Activated naive CD4-positive, alpha-beta T cell treated with anti-CD3 and anti-CD28 coated beads, Interleukin-2, amount 50 U/mL, for 16 hours (primary cell): ENCODE results near the gene OVOL1.

ENCODE experiments used
- DNase-seq: peaks from one replicate; pipeline ENCODE4 v3.0.0-alpha.2; 2020

OVOL1 gene

DNA sequence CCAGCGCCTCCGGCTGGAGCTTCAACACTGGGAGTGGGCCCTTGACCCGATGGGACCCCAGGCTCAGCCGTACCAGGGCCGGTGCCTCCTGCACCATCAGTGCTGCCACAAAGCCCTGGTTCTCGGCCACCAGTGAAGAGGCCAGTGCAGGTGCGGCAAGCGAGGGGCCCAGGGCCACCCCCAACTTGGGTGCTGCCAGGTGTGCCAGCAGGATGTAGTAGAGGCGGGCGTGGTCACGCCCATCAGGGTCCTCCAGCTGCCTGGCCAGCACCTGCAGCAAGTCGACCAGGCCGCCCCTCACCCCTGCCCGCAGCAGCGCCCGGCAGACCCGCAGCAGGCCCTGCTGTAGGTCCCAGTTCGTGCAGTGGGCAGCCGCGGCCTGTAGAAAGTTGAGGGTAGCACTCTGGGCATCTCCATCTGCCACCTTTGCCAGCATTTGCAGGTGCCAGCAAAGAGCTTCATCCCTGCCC, 8.4 kb upstream of the OVOL1 start:
- no peak for DNase-seq

DNA sequence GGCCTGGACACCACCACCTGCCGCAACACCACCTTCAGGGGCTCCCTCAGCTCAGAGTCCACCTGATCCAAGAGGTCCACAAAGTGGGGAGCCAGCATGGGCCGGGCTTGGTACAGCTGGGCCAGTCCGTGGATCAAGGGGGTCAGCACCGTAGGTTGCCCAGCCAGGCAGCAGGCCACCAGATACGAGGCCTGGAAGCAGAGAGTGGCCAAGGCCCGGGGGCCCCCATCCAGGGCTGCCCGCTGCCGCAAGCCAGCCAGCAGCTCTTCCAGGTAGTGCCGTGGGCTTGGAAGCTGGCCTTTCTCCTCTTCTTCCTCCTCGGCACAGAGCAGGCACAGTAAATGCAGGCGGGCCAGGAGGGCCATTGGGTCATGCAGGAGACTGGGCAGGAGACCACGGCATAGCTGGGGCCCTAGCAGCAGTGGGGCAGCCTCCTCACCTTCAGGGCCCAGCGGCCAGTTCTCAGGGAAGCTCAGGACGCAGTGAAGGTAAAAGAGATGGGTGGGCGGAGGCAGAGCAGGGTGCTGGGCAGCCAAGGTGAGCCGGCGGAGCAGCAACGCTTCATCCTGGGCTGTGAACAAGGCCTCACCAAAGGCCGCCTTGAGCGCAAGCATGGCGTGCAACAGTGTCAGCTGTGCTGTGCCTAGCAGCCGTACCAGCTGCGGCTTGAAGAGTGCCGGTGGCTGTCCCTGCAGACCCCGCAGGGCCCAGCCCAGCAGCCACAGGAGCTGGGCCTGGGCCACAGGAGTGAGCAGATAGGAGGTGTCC, 7.8 kb upstream of the OVOL1 start:
- no peak for DNase-seq

DNA sequence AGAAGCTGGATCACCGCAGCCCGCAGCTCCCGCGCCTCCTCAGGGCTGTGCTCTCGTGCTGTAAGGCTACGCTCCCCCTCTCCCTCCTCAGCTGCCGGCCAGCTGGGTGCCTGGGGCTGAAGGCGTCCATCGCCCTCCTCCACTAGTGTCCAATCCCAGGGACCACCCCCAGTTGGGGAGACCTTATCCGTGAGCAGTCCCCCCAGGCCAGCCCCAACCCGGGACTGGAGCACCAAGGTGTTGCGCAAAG, 7.3 kb upstream of the OVOL1 start:
- DNase-seq = no peak

DNA sequence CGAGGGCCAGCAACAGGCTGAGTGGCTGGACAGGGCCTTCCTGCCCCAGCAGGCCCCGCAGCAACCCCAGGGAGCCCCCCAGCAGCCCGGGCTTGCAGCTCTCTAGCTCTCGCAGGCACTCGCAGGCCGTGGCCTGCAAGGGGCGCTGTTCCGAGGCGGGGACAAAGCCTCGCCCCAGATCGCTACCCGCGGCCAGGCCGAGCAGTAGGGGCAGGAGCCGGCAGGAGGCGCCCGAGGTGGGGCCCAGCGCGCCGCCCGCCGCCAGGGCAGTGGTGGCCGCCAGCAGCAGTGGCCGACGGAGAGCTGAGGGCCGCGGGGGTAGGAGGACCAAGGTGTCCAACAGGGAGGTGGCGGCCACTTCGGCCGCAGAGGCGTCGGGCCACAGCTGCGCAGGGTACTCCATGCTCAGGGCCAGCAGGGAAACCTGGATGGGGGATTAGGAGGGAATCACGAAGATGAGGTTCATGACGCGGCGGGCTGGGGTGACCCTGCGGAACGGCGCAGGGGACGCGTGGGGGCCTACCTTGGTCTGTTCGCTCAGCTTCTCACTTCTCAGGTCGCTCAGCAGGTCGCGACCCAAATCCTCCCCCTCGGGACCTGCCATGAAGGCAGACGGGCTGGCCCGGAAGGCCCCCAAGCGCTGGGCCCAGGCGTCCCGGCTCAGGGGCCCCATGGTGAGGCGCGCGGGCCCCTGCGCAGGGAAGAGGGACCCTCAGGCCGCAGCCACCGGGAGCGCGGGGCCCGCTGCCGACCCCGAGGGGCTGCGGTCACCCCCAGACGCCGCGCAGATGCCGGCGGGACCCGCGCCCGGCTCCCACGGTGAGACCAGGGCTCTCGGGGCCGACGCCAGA, 6.7 kb upstream of the OVOL1 start:
- peak; percentile 83 for DNase-seq

DNA sequence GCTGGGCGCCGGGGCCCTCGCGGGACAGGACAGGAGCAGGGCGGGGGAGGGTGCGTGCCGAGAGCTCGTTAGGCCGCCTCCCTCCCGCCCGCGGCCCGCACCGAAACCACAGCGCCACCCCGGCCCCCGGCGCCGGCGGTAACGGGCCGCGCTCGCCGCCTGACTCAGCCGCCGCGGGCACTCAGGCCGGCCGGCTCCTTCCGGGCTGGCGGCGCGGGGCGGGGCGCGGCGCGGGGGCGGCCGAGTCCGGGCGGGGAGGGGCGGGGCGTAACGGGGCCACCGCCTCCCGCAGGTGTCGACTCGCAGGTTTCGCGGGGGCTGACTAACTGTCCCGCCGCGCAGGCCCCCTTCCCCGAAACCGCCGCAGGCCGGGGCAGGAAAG, 6.1 kb upstream of the OVOL1 start, which contains the start of gene AP5B1:
Gene AP5B1, minus strand, starts transcription at position 207 of the 382 bp plus-strand sequence. CDS start 385 bp downstream, outside the sequence.
- DNase-seq = peak; percentile 70

DNA sequence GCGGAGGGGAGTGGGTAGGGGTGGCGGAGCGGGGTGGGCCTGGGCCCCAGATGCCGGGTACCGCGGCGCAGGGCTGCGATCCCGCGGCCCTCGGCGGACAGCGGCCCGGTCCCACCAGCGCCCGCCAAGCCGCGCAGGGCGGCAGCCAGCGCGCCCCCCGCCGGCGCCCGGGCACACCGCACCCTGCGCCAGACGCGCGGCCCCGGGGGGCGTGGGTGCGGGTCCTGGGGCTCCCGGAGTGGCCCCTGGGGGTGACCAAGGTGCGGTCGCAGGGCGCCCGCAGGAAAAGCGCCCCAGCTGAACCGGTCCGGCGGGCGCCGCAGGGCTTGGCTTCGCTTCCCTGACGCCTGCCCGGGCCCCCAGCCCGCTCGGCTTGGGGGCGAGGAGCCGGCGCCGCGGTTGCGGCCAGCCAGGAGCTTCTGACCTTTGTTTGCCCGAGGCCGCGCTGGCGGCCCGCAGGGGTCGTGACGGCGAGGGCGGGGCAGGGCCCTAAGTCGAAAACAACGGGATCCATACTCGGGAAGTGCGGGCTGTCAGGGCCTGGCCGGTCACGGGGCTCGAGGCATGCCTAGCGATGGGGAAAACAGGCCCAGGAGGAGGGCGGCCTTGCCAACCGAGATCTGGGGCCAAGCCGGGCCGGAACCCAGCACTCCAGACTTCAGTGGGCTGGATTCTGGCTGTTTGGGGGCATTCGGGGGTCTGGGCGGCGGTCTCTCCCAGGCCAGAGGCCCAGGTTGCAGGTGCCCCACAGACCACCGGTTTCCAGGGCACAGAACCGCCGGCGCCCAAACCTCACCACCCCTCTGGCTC, 5.5 kb upstream of the OVOL1 start:
- DNase-seq = no peak

DNA sequence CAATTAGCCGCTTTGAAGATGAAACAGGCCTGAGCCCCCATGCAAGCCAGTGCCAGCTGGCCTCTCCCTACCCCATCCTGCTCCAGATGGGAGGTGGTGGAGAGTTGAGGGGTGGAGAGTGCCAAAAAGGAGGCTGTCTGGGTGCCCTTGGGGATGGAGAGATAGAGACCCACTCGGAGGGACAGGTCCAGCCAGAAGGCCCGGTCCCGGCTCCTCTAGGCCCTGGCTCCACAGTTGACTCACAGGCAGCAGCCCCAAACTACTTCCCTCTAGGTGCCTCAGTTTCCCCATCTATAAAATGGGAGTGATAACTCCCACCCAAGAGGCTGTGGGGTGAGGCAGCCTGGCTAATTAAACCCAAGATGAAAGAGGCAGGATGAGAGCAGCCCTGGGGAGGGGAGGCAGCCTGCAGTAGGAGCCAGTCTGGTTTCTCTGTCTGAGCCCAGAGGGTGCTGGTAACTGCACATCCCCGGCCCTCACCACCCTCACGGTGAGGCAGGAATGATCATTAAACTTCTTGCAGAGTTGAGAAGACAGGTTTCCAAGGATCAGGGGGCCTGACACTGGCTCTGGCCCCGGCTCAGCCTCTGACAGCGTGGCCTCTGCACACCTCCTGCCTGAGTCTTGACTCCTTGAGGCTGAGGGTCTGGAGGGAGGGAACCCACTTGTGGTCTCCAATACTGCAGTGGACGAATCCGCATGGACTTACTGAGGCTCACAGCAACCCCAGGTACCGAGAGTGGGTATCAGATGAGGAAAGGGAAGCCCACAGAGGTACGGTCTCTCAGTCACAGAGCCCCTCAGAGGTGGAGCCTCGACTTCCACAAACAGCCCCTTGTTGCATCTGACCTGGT, 4.7 kb upstream of the OVOL1 start:
- no peak for DNase-seq

DNA sequence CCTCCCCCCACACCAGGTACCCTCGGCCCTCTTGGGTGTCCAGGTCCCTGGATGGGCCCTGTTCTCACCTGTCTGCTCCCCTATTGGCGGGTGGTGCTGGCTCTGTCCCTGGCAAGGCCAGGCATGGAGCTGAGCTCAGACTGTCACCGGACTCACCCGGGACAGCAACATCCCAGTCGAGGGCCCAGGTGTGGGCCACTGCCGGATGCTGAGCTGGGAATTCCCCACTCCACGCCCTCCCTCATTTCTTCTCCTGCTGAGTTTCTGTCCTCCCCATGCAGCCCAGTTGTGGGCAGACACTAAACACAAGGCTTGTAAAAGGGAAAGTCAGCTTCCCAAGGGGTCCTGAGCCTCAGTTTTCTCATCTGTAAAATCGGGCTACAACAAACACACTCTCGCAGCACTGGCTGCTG, 4.0 kb upstream of the OVOL1 start:
- no peak for DNase-seq

DNA sequence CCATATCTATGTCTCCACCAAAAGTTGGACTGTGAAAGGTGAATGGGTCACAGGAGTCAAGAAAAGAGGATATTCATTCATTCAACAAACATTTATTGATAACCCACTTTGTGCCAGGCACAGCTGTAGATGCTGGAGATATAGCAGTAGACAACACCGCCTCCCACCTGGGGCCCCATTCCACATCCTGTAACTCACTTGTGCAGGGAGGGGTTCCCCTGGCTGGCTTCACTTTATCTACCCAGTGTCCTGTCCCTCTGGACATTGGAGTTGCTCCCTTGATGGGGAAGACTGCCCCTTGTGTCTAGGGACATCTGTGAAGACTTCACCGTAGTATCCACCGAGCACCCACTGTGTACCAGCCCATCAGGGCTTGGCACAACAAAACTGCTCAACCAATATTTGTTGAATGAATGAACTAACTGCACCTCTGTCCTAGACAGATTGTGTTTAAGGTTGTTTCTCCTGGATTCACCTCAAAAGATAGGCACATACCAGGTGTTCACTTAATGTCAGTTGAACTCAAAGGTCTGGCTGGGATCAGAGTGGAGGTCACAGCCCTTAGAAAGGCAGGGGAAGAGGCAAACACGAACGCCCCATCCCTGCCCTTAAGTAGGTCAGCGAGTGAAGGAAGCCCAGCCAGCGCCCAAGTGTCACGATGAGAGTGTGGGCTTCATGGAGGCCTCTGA, 1.4 kb upstream of the OVOL1 start:
- DNase-seq = no peak

DNA sequence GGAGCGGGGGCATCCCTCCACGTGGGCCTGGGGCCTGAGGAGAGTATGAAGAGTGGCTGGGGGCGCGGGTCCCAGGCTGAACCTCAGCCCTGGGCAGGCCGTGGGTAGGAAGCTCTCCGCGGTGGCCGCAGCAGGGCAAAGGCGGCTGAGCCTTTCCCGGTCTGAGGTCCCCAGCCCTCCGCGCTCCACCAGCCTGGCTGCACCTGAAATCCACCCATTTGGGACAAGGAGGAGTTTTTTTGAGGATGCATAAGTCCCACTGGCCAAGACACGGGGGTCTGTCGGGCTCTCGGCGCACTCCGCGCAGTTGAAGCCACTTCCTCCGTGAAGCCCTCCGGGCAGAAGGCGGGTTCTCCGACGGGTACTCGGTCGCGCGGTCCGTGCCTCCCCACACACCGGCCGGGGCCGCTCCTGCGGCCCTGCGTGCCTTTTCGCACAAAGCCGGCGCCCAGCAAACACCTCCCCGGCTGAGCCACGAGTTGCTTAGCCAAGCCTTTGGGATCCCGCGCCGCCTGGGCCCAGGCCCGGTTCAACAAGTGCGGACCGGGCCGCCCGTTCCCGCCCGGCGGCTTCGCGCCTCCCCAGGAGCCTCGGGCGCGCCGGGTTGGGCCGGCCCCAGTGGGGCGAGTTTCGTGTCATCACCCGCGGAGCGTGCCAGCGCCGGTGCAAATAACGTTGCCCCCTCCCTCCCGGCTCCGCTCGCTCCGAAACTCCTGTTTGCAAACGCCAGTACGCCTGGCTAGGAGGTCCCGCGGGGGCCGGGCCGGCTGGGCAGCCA, 666 bp upstream of the OVOL1 start:
- DNase-seq = peak; percentile 28

DNA sequence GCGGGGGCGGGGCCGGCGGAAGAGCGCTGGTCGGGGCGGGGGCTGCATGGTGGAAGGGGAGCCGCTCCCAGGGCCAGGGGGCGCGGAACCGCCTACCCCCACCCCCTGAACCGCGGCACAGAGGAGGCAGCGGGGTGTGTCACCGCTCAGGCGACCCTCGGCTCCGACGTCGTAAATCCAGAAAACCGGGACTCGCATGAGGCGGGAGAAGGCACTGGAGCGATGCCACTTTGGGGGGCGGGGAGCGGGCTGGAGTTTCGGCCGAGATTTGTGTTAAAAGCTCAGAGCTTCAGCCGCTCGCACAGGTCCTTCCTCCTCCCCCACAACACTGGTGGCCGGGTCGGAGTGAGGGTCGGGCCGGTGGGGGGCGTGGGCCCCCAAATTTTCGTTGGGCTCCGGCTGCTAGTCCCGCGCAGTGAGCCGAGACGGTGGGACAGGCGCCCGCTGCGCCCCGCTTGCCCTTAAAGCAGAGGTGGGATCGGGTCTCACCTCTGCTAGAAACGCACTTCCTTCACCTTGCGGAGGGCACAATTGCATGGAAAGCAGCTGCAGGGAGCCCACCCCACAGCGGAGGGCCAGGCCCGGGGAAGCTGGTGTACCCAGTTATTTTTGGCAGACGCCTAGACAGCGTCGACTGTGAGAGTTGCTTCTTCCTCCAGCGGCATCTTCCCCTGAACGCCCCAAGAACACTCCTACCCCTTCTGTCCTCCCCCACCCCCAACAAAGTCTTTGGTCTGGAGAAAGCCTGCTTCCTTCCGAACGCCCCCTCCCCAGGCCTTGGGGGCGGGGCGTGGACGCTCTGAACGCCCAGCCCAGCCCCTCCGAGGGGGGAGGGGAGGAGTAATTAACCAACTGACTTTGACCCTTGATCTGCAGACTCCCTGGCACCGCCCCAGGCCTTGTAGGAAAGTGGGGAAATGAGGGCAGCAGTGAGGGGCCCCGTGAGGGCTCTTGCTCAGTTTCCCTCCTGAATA, 1.1 kb downstream of the OVOL1 start:
- DNase-seq = no peak

DNA sequence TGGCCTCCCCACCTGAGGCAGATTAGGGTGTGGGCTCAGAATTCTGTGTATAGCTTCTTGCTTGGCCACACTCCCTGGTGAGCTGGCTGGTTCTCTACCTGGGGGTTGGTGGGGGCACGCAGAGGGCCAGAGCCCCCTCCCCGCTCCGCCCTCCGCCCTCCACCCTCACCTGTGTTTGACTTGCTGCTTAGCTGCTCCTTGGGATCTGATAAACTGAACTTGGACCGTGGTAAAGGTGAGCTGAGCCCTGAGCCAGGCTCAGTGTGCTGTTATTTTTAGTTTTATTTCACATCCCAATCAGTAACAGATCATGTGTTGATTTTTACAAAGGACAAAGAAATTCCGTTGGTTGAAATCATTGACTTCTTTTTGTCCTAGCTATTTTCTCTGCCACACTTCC, 2.0 kb downstream of the OVOL1 start:
- DNase-seq = no peak

DNA sequence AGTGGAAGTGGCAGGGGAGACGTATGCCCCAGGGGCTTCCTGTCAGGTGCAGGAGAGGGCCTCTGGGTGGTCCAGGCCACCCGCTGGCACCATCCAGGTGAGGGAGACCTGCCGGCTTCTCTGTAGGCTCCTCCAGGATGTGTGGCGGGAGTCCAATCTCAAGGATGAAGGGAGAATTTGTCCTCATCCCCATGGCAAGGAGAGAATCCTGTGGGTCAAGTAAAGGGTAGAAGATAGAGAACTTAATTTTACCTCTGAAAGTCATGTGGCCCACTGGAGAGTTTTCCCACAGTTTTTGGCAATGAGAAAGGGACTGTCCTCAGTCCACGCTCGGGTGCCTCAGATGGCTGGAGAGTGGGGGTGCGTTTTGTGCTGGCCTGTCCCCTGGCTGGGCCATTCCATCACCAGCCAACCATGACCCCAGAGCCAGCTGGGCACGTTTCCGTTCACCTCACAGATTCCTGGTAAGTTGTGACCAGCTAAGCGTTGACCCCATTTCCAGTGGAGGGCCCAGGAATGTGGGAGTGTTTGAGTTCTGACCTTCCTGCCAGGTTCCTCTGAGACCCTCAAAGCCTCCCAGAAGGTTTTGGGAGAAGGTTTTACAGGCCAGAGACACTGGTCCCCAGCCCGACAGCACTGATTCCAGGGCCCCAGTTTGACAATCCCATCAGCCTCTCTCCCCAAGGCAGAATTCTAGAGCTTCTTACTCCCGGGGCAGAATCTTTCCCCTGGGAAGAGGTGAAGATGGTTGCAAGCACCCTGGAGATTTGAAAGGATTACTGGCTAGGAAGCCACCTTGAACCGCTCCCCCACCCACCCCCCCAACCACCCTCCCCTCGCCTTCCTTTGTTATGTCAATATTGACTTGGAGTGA, 2.6 kb downstream of the OVOL1 start:
- no peak for DNase-seq

DNA sequence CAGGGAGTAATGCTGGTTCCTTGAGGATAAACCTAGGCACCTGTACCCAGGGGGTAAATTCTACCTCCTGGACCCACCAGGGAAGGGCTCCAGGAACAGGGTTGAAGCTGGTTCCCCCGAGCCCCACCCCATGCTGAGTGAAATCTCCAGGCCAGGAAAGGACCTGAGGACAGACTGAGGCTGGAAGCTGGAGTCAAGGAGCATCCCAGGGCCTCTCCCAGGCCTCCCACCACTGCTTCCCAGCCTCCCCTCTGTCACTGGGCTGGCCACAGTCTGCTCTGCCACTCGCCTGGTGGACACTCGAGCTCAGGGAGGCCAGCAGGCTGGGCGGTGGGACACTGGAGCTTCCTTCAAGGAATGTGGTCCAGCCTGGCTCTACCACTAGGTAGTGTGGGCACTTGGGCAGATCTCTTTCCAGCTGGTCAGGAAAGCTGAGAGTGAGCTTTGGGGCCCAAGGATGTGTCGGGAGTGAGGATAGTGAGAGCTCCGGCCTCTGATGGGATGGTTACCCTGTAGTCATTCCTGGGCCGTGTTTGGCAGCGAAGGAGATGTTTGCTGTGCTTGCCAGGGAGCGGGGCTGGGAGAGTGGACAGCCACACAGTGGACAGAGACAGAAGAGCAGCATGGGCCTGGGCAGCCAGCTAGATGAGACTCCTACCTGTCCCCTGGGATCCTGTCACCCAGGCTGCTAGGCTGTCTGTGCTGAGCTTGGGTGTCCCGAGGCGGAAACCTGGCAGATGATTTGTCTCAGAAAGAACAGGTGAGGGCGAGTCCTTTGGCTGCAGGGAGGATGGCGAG, 3.4 kb downstream of the OVOL1 start:
- DNase-seq = no peak

DNA sequence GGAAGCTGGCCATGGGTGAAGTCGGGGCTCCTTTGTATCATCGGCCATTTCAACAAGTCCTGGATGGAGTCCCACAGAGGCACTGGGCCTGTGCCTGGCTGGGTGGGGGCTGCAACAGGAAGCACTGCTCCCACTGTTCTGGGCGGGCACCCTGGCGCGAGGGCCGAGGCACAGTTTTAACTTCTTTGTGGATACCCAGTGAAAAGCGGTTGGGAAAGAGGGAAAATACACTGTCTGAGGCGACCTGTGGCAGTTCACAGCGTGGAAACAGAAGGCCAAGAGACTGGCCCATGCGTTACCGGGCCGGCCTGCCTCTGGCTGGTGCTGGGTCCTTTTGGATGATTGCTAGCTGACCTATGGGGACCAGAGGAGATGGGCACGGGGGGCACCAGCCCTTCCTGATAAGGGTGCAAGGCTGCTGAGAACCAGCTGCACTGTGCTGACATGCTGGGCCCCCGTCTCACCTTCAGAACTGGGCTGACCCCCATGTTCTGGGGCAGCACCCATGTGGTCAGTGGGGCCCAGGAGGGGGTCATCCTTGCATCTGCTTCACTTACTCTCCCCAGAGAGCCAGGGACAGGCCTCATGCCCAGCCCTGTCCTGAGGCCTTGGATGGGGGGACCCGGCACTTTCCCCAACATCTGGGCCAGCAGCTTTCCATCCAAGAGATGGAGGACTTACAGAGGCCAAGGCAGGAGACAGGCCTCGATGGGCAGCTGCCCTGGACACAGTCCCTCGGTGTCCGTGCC, 4.2 kb downstream of the OVOL1 start:
- DNase-seq = no peak

DNA sequence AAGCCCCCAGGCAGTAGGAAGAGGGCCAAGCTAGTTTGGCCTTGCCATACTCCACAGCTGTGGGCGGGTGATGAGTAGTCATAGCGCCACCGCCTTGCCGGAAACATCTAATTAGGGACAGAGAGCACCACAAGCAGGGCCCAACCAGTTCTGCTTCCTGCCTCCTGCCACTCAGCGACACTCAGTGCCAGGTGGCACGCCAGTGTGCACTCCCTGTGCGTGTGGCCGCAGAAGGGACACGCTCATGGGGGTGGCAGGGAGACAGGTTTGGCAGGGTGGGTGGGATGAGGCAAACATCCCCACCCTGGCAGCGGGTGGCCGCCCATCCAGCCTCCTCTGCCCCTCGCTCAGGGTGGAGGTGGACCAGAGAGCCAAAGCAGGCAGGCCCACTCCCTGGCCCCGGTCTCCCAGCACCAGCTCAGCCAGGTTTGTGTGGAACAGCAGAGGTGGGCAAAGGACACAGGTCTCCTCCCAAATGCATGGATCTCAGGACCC, 4.9 kb downstream of the OVOL1 start:
- peak; percentile 26 for DNase-seq

DNA sequence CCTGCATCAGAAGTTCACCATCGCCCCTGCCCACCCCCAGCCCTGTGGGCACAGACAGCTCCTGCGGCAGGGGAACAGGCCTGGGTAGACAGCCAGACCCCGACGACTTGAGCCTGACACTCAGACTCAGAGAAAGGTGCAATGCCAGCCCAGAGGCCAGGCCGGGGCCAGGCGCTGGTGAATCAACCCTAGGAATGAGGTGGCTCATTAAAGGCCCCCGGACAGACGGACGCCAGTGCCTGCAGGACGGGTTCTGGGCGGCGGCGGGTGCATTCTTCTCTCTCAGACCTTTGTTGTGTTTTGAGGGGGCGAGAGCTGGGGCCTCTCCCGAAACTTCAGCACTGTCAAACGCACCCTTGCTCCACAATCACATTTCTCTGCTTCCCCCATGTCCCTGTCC, 5.6 kb downstream of the OVOL1 start:
- no peak for DNase-seq
